PC-9 (cell line): ENCODE measurements around the gene EP400.

Experiments used
- EZH2 ChIP-seq: fragments of 200-600 bp; sonication (generic); IDR thresholded peaks from 2 replicates; pipeline ENCODE4 v1.8.0; 2017; ENCODE audit warnings: antibody characterized with exemption, low read depth
- TF ChIP-seq, protein P1 (sequence below): fragments of 200-600 bp; sonication (generic); conservative IDR thresholded peaks from 2 replicates; pipeline ENCODE4 v1.6.1; 2017; ENCODE audit warnings: mixed run types, antibody characterized with exemption, mild to moderate bottlenecking, moderate library complexity

DNA sequence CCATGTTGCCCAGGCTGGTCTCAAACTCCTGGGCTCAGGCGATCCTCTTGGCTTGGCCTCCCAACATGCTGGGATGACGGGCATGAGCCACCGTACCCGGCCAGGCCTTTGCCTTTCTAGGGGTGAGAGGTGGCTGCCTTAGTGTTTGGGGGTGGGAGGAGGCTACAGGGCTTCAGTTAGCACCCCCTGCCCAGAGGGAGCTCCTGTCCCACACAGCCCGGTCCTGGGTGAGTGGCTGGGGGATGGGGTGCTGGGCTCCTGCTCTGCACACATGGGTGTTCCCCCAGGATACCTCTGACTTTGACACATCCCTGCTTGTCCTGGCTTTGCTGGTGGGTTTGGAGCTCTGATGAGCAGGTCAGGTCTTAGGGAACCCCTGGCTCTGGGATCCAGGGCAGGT is 45.4 kb upstream of the EP400 start:
- TF ChIP-seq, protein P1, sequence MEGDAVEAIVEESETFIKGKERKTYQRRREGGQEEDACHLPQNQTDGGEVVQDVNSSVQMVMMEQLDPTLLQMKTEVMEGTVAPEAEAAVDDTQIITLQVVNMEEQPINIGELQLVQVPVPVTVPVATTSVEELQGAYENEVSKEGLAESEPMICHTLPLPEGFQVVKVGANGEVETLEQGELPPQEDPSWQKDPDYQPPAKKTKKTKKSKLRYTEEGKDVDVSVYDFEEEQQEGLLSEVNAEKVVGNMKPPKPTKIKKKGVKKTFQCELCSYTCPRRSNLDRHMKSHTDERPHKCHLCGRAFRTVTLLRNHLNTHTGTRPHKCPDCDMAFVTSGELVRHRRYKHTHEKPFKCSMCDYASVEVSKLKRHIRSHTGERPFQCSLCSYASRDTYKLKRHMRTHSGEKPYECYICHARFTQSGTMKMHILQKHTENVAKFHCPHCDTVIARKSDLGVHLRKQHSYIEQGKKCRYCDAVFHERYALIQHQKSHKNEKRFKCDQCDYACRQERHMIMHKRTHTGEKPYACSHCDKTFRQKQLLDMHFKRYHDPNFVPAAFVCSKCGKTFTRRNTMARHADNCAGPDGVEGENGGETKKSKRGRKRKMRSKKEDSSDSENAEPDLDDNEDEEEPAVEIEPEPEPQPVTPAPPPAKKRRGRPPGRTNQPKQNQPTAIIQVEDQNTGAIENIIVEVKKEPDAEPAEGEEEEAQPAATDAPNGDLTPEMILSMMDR = no peak
- no peak for TF ChIP-seq EZH2
